ENCODE results near the gene AMBRA1.

- TF ChIP-seq CTCF (IDR thresholded peaks at IDR 0.05; ENCODE audit: insufficient read depth, low read length): no peak
- no peak for TF ChIP-seq POLR2AphosphoS5 (IDR thresholded peaks at IDR 0.05; ENCODE audit: low read depth)
- TF ChIP-seq GABPA (IDR thresholded peaks at IDR 0.05; ENCODE audit: low read depth): no peak
- TF ChIP-seq REST (IDR thresholded peaks at IDR 0.05; ENCODE audit: insufficient replicate concordance, low read depth): no peak
- TF ChIP-seq SPI1 (IDR thresholded peaks at IDR 0.05; ENCODE audit: borderline replicate concordance, low read depth): no peak
Measured at GRCh38 chr11:46618837-46619236, 25.0 kb upstream of the AMBRA1 start.
